ENCODE results near the gene PIP4K2C. TPM values are rescaled to one million over a fixed set of nuclear protein-coding genes. Genes with fewer than 3 reads are reported as not detected.
"Not testable (repeated sequence)": the region's sequence is repeated elsewhere in the genome, so short reads cannot be mapped to it uniquely, and the experiment has no call there.

PIP4K2C gene
- total and polyA plus RNA-seq, 12 donors = 5.8 to 17.2 (median 14.1) TPM

GRCh38 chr12:57640175-57641042, 49.4 kb downstream of the PIP4K2C start:
- Histone ChIP-seq H3K9me3 (peaks cover 0 to 12% (median 0%) of the 10 kb centered on the region in 11 donors), H3K27me3 (peaks cover 0 to 70% (median 39%) of the 10 kb centered on the region in 7 donors), H3K4me3 (no peak overlapping the region), H3K27ac (no peak overlapping the region), H3K36me3 (no peaks in the 10 kb centered on the region), H3K4me1 (no peaks in the 10 kb centered on the region)
- intact Hi-C loops (cut with DNase I) = no loop called here
- DNase-seq (no peak), ATAC-seq (no peak)
- WGBS, 2 donors = 74 to 79% methylated on average over 7 of the region's 7 CpGs
- TF ChIP-seq CTCF (IDR thresholded peaks at IDR 0.05) = no peak

GRCh38 chr12:57641699-57642442, 50.9 kb downstream of the PIP4K2C start:
- Histone ChIP-seq H3K36me3 (no peaks in the 10 kb centered on the region), H3K4me3 (no peak overlapping the region), H3K9me3 (peaks cover 0 to 23% (median 7%) of the 10 kb centered on the region in 11 donors), H3K27me3 (peaks cover 0 to 58% (median 30%) of the 10 kb centered on the region in 7 donors), H3K4me1 (no peaks in the 10 kb centered on the region), H3K27ac (no peak overlapping the region)
- DNase-seq (no peak), ATAC-seq (no peak)
- WGBS, 2 donors = 52 to 54% methylated on average over 5 of the region's 5 CpGs
- intact Hi-C loops (cut with DNase I) = no loop called here
- TF ChIP-seq CTCF (IDR thresholded peaks at IDR 0.05) = no peak

GRCh38 chr12:57645990-57646658, 55.1 kb downstream of the PIP4K2C start:
- intact Hi-C loops (cut with DNase I); ATAC-seq; DNase-seq; H3K27ac ChIP-seq; H3K4me3 ChIP-seq; H3K36me3 ChIP-seq; H3K4me1 ChIP-seq: not testable (repeated sequence)
- peaks cover 0 to 23% (median 10%) of the 10 kb centered on the region in 7 donors for H3K27me3 ChIP-seq
- H3K9me3 ChIP-seq = peaks cover 0 to 23% (median 7%) of the 10 kb centered on the region in 11 donors
- 66% methylated on average over 11 to 13 of the region's 13 CpGs for WGBS, 2 donors

- ATAC-seq; H3K4me1 ChIP-seq; H3K36me3 ChIP-seq; H3K27ac ChIP-seq; DNase-seq; H3K4me3 ChIP-seq; intact Hi-C loops (cut with DNase I): not testable (repeated sequence)
- 75 to 95% methylated on average over 1 to 7 of the region's 15 CpGs for WGBS, 2 donors
- Histone ChIP-seq H3K9me3 (peaks cover 0 to 23% (median 7%) of the 10 kb centered on the region in 11 donors), H3K27me3 (peaks cover 0 to 17% (median 10%) of the 10 kb centered on the region in 7 donors)
These were observed 55.7 kb downstream of the PIP4K2C start for GRCh38 chr12:57646659-57647049.

Other genes with a start within 250 kb of the PIP4K2C start
- 100 to 1,000 TPM in 1 of 10 donors, 10 to 100 TPM in 9; 43.7 to 107 (median 82.9) TPM for gene R3HDM2, start 160.1 kb upstream of the PIP4K2C start, total RNA-seq
- 10 to 100 TPM; 15.5 to 17.6 TPM for gene R3HDM2, start 160.1 kb upstream of the PIP4K2C start, polyA plus RNA-seq
- gene INHBC, start 156.4 kb upstream of the PIP4K2C start, total RNA-seq = under 1 TPM in 1 of 10 donors, not detected in 9; 0.13 TPM
- under 1 TPM in 1 of 2 donors, not detected in 1; 0.03 TPM for gene INHBC, start 156.4 kb upstream of the PIP4K2C start, polyA plus RNA-seq
- gene INHBE, start 135.9 kb upstream of the PIP4K2C start, total RNA-seq = 1 to 10 TPM in 3 of 10 donors, under 1 TPM in 3, not detected in 4; 0.09 to 1.2 (median 0.71) TPM
- under 1 TPM in 1 of 2 donors, not detected in 1; 0.01 TPM for gene INHBE, start 135.9 kb upstream of the PIP4K2C start, polyA plus RNA-seq
- gene GLI1, start 131.4 kb upstream of the PIP4K2C start, total RNA-seq = 1 to 10 TPM in 2 of 10 donors, under 1 TPM in 8; 0.12 to 1.2 (median 0.63) TPM
- under 1 TPM; 0.15 to 0.45 TPM for gene GLI1, start 131.4 kb upstream of the PIP4K2C start, polyA plus RNA-seq
- gene ARHGAP9, start 111.3 kb upstream of the PIP4K2C start, total RNA-seq = 10 to 100 TPM in 2 of 10 donors, 1 to 10 TPM in 7, under 1 TPM in 1; 0.83 to 17.7 (median 3.8) TPM
- gene ARHGAP9, start 111.3 kb upstream of the PIP4K2C start, polyA plus RNA-seq = 1 to 10 TPM; 1.8 to 6.7 TPM
- 100 to 1,000 TPM in 1 of 10 donors, 10 to 100 TPM in 9; 56.7 to 105 (median 72.5) TPM for gene MARS1, start 103.1 kb upstream of the PIP4K2C start, total RNA-seq
- 100 to 1,000 TPM in 1 of 2 donors, 10 to 100 TPM in 1; 94.7 to 108 TPM for gene MARS1, start 103.1 kb upstream of the PIP4K2C start, polyA plus RNA-seq
- 10 to 100 TPM; 11.2 to 34.1 (median 22.0) TPM for gene DDIT3, start 70.7 kb upstream of the PIP4K2C start, total RNA-seq
- 100 to 1,000 TPM in 1 of 2 donors, 10 to 100 TPM in 1; 65.2 to 106 TPM for gene DDIT3, start 70.7 kb upstream of the PIP4K2C start, polyA plus RNA-seq
- gene MBD6, start 68.4 kb upstream of the PIP4K2C start, total RNA-seq = 10 to 100 TPM; 22.8 to 46.9 (median 33.5) TPM
- gene MBD6, start 68.4 kb upstream of the PIP4K2C start, polyA plus RNA-seq = 10 to 100 TPM in 1 of 2 donors, 1 to 10 TPM in 1; 8.8 to 35.4 TPM
- gene DCTN2, start 44.0 kb upstream of the PIP4K2C start, total RNA-seq = 100 to 1,000 TPM in 5 of 10 donors, 10 to 100 TPM in 5; 82.9 to 116 (median 101) TPM
- 100 to 1,000 TPM in 1 of 2 donors, 10 to 100 TPM in 1; 45.9 to 174 TPM for gene DCTN2, start 44.0 kb upstream of the PIP4K2C start, polyA plus RNA-seq
- under 1 TPM in 5 of 10 donors, not detected in 5; 0.05 to 0.29 (median 0.07) TPM for gene KIF5A, start 41.1 kb upstream of the PIP4K2C start, total RNA-seq
- gene KIF5A, start 41.1 kb upstream of the PIP4K2C start, polyA plus RNA-seq = under 1 TPM; 0.06 to 0.07 TPM
- 10 to 100 TPM; 16.9 to 30.2 (median 22.2) TPM for gene DTX3, start 13.6 kb downstream of the PIP4K2C start, total RNA-seq
- gene DTX3, start 13.6 kb downstream of the PIP4K2C start, polyA plus RNA-seq = 10 to 100 TPM; 20.9 to 58.2 TPM
- gene ARHGEF25, start 20.2 kb downstream of the PIP4K2C start, total RNA-seq = 10 to 100 TPM in 3 of 10 donors, 1 to 10 TPM in 7; 5.0 to 17.6 (median 7.5) TPM
- gene ARHGEF25, start 20.2 kb downstream of the PIP4K2C start, polyA plus RNA-seq = 10 to 100 TPM; 13.1 to 49.2 TPM
- gene B4GALNT1, start 42.0 kb downstream of the PIP4K2C start, total RNA-seq = 1 to 10 TPM; 2.0 to 9.3 (median 5.5) TPM
- 1 to 10 TPM; 2.4 to 5.3 TPM for gene B4GALNT1, start 42.0 kb downstream of the PIP4K2C start, polyA plus RNA-seq
- gene OS9, start 102.9 kb downstream of the PIP4K2C start, total RNA-seq = 100 to 1,000 TPM in 7 of 10 donors, 10 to 100 TPM in 3; 84.9 to 181 (median 113) TPM
- 100 to 1,000 TPM in 1 of 2 donors, 10 to 100 TPM in 1; 96.9 to 173 TPM for gene OS9, start 102.9 kb downstream of the PIP4K2C start, polyA plus RNA-seq
- 10 to 100 TPM in 2 of 10 donors, 1 to 10 TPM in 8; 3.4 to 13.1 (median 6.6) TPM for gene AGAP2, start 147.6 kb downstream of the PIP4K2C start, total RNA-seq
- gene AGAP2, start 147.6 kb downstream of the PIP4K2C start, polyA plus RNA-seq = 10 to 100 TPM in 1 of 2 donors, 1 to 10 TPM in 1; 5.3 to 17.3 TPM
- gene TSPAN31, start 153.8 kb downstream of the PIP4K2C start, total RNA-seq = 10 to 100 TPM; 21.1 to 37.4 (median 26.9) TPM
- gene TSPAN31, start 153.8 kb downstream of the PIP4K2C start, polyA plus RNA-seq = 10 to 100 TPM; 29.8 to 36.6 TPM
- gene CDK4, start 161.1 kb downstream of the PIP4K2C start, total RNA-seq = 10 to 100 TPM; 37.0 to 74.0 (median 52.0) TPM
- 10 to 100 TPM; 21.7 to 61.7 TPM for gene CDK4, start 161.1 kb downstream of the PIP4K2C start, polyA plus RNA-seq
- 10 to 100 TPM; 11.2 to 15.0 (median 13.3) TPM for gene MARCHF9, start 163.9 kb downstream of the PIP4K2C start, total RNA-seq
- gene MARCHF9, start 163.9 kb downstream of the PIP4K2C start, polyA plus RNA-seq = 10 to 100 TPM; 14.5 to 20.7 TPM
- gene CYP27B1, start 175.9 kb downstream of the PIP4K2C start, total RNA-seq = under 1 TPM in 2 of 10 donors, not detected in 8; 0.81 to 0.95 TPM
- gene CYP27B1, start 175.9 kb downstream of the PIP4K2C start, polyA plus RNA-seq = under 1 TPM in 1 of 2 donors, not detected in 1; 0.14 TPM
- gene METTL1, start 180.9 kb downstream of the PIP4K2C start, total RNA-seq = 10 to 100 TPM in 2 of 10 donors, 1 to 10 TPM in 8; 5.6 to 15.0 (median 7.9) TPM
- 10 to 100 TPM; 10.9 to 29.4 TPM for gene METTL1, start 180.9 kb downstream of the PIP4K2C start, polyA plus RNA-seq
- gene EEF1AKMT3, start 181.4 kb downstream of the PIP4K2C start, total RNA-seq = 1 to 10 TPM; 1.1 to 2.6 (median 1.6) TPM
- gene EEF1AKMT3, start 181.4 kb downstream of the PIP4K2C start, polyA plus RNA-seq = 1 to 10 TPM; 1.1 to 1.2 TPM
- 10 to 100 TPM; 41.2 to 70.6 (median 52.6) TPM for gene TSFM, start 191.6 kb downstream of the PIP4K2C start, total RNA-seq
- 10 to 100 TPM; 22.9 to 58.0 TPM for gene TSFM, start 191.6 kb downstream of the PIP4K2C start, polyA plus RNA-seq
- gene AVIL, start 227.5 kb downstream of the PIP4K2C start, total RNA-seq = 1 to 10 TPM in 9 of 10 donors, under 1 TPM in 1; 1.00 to 2.9 (median 1.7) TPM
- gene AVIL, start 227.5 kb downstream of the PIP4K2C start, polyA plus RNA-seq = 1 to 10 TPM; 1.3 to 8.4 TPM

Measured in heart right ventricle (tissue), 16 donors.